T follicular helper cell (primary cell): ENCODE results near the gene ALDOA.

Experiments used
- DNase-seq: peaks from one replicate; pipeline ENCODE4 v3.0.0-alpha.2; 2020; ENCODE audit warnings: low read depth

The ALDOA gene

DNA sequence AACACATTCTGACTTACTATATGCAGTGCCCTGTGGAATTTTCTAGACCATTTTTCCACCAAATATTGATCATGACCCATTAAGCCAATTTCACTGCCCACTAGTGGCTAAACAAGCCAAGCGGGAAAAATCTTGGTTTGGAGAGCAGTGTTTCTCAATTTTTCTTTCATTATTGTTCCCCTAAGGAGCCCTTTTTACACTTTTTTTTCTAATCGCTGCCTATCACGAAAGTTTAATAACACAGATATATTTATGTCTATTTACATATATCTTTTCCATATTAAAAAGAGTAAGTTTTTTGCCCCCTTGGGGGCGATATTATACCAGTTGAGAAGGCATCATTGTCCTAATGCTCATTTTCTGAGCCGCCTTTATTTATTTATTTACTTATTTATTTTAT, 23.7 kb upstream of the ALDOA start:
- DNase-seq: no peak

- no peak for DNase-seq
Observed at GRCh38 chr16:30046178-30046577, 19.4 kb upstream of the ALDOA start.

DNA sequence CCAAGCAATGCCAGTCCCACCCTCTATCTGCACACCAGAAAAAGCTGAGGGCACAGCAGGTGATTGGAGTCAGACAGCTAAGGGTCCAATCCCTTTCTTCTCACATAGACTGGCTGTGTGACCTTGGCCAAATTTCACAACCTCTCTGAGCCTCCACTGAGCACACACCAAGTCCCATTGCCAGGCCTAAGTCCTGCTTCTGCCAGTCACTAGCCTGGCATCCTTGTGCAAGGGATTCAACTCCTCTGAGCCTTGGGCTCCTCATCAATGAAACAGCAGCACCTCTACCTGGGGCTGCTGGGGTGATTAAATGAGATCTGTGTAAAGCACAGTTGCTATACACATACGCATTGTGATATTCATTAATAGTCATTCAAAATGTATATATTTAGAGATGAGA, 19.0 kb upstream of the ALDOA start:
- DNase-seq: no peak

GRCh38 chr16:30049871-30050270, 15.7 kb upstream of the ALDOA start:
- no peak for DNase-seq

- no peak for DNase-seq
Observed at GRCh38 chr16:30051518-30051917, 14.0 kb upstream of the ALDOA start.

DNA sequence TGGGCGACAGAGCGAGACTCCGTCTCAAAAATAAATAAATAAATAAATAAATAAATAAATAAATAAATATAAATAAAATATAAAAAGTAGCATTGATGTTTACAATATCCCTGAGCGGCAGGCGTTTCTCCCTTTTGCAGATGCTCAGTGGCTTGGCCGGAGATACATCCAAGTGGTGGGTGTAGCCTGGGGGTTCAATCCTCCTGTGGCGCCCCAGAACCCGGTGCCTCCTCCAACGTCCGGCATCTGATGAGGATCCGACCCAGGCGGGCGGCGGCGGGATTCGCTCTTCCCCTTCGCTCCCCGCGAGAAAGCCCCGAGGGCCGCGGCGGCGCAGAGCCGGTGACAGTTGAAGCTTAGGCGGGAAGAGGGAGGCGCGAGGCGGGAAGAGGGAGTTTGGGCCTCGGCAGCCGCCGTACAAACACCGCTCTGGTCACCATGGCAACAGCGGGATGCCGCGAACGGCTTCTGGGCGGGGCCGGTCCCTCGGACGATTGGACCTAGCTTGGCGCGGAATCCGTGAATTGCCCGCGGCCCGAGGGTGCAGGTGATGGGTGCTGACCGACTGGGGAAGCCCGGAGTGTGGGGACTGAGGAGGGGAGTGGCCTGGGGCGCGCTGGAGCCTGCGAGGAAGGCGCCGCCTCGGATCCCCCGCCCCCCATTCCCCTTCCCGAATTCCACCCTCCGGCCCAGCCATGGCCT, 12.7 kb upstream of the ALDOA start:
- DNase-seq: peak; percentile 76

- no peak for DNase-seq
Observed at GRCh38 chr16:30053376-30054015, 12.1 kb upstream of the ALDOA start.

GRCh38 chr16:30054451-30054850, 11.1 kb upstream of the ALDOA start:
- no peak for DNase-seq

- DNase-seq: peak; percentile 30
Observed at GRCh38 chr16:30054959-30055553, 10.5 kb upstream of the ALDOA start.

DNA sequence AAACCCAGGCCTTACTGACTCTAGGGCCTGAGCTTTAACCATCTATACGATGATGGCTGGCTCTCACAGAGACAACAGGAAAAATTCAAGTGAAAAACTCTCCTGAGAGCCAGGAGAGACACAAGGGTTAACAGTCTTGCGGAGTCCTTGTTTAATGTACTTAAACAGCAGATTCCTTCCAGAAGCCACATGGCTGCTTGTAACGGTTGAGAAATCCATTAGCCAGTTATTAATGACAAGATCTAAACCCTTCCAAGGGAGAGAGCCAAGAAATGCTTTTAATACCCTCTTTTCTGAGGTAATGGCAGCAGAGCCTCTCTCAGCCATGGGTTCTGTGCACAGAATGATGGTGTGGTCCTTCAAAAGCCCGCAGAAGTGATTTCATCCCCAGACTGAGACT, 5.2 kb upstream of the ALDOA start:
- DNase-seq: no peak

DNA sequence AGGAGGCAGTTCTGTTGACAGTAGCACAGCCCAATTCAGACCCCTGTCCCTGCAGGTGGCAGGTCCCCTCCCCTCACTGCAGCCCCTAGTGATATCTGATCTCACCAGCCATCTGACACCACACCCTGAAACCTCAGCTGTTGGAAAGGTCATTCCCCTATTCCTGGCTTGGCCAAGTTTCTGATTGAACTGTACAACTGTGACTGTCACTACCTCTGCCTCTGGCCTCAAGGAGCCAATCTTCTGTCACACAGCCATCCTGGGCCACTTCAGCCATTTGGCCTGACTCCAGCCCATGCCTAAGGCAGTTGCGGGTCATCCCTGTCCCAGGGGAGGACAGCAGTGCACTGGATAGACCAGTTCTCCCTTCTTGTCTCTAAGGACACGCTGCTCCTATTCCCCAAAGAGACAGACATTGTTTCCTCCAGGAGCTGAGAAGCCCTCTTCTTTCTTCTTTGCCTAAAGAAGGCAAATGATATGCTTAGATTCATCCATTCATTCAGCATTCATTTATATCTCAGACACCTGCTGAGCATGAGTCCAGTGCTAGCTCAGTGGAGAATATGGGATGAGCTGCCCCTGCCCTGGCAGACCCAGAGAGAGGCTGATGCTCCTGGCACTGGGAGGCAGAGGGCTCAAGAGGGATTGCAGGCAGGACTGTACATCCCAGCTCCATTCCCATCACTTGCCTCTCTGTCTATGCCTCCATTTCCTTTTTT, 4.6 kb upstream of the ALDOA start:
- DNase-seq: no peak

- DNase-seq: no peak
Observed at GRCh38 chr16:30063278-30063892, 2.2 kb upstream of the ALDOA start.

DNA sequence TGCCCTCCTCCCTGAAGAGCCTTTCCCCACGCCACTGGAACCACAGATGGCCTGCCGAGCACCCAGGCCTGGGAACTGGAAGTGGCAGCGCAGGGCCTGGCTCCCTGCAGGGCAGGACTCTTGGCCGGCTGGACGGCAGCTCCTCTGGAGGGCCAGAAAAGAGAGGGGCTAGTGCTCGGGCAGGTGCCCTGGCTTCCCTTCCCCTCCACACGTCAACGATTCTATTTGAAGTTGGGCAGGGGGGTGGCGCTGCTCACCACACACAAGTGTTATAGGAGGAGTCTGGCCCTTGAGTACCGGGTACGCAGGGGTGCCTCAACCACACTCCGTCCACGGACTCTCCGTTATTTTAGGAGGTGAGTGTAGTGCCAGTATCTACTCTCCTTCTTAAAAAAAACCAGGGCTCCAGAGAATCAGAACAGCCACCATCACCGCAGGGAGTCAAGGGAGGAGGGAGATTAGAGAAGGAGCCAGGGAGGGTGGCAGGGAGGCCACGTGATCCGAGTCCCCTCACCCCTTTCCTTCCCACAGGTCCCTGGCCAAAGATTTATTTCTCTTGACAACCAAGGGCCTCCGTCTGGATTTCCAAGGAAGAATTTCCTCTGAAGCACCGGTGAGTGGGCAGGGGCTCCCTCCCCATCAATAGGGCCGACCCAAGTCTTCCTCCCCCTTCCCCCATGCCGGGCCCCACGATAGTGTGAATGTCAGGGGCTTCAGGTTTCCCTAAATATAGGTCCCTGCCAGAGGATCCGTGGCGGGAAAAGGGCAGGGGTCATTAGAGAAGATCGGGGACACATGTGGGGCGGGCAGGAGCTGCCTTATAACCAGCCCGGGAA, 1.4 kb upstream of the ALDOA start:
- DNase-seq: peak; percentile 47

- DNase-seq: no peak
Observed at GRCh38 chr16:30064729-30065101, 845 bp upstream of the ALDOA start.

DNA sequence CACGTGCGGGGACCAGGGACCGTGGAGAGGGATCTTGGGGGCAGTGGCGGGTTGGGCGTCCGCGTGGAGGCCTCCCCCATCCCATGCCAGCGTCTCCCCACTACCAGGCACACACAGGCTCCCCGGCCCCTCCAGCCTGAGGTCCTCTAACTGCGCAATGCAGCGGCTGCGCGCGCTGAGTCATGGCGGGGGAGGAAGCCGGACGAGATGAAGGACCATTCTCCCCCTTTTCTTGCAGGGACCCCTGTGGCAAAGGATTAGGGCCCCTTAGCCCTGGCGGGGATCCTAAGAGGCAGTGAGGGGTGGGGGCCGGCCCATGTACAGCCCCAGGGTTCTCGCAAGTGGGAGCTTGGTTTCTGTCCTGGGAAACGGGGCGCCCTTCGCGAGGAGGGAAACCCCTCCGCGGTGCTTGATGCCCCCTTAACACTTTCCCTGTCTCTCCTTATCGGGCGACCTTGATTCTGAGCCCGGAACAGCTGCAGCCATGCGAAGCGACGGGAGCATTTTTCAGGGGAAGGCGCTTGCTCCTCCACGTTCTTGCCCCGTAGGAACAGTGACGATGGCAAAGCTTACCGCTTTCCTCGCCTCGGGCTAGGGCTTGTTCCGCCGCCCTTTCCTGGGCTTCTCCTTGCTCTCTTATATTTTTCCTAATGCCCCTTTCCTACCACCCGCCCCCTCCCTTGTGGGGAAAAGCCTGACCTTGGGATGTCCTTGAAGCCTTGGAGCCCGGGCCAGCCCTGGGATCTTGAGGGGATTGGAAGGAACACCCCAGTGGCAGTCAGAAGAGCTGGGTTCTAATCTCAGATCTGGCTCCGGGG, 592 bp downstream of the ALDOA start:
- no peak for DNase-seq

DNA sequence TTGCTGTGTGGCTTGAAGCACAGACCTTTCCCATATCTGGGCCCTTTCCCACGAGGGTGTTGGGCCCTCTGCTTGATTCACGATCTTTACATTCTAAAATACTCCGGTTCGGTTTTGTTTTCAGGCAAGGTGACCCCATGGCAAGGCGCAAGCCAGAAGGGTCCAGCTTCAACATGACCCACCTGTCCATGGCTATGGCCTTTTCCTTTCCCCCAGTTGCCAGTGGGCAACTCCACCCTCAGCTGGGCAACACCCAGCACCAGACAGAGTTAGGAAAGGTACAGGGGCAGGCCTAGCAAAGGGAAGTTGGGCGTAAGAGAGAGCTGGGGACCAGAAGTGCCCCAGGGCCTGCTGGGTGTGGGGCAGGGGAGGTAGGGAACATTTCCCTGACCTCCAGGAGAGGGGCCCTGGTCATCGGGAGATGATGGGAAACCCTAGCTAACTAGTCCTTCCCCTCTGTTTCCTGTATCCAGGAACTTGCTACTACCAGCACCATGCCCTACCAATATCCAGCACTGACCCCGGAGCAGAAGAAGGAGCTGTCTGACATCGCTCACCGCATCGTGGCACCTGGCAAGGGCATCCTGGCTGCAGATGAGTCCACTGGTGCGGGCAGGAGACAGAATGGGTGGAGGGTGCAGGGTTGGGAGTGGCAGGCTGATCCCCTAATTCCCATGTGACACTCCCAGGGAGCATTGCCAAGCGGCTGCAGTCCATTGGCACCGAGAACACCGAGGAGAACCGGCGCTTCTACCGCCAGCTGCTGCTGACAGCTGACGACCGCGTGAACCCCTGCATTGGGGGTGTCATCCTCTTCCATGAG, 1.4 kb downstream of the ALDOA start:
- DNase-seq: no peak

DNA sequence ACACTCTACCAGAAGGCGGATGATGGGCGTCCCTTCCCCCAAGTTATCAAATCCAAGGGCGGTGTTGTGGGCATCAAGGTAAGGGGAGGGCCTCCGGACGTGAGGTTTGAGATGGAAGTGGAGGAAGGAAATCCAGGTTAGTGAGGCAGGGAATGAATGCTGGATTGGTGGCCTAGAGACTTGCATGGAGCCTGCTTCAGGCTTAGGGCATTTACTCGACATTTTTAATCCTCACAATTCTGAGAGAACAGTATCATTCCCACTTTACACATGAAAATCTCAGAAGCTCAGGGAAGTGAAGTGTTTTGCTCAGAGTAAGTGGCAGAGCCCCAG, 2.0 kb downstream of the ALDOA start:
- DNase-seq: no peak

DNA sequence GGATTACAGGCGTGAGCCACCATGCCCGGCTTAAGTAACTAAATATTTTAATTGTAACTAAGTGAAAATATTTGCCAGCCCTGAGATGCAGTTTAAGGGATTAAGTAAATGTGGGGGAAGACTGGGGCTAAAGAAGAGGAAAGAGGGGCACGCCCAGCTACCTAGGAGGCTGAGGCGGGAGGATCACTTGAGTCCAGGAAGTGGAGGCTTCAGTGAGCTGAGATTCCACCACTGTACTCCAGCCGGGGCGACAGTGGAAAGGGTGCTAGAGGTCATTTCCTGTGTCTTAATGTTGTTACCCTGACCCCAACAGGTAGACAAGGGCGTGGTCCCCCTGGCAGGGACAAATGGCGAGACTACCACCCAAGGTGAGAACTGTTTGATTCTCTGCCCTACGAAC, 2.8 kb downstream of the ALDOA start:
- no peak for DNase-seq

GRCh38 chr16:30068750-30069610, 3.4 kb downstream of the ALDOA start:
- DNase-seq: peak; percentile 55
